ENCODE results near the gene MRPL34. TPM values are rescaled to one million over a fixed set of nuclear protein-coding genes. Genes with fewer than 3 reads are reported as not detected.
A peak's percentile ranks its signal among the peaks of the same experiment; 100 is the strongest.

The MRPL34 gene
- total and polyA plus RNA-seq, 9 of the 15 experiments (the other 6 are each of a cell fraction or from before 2014, with no cell fraction given): 11.5 to 256 (median 72.5) TPM

- TF ChIP-seq, protein P1, sequence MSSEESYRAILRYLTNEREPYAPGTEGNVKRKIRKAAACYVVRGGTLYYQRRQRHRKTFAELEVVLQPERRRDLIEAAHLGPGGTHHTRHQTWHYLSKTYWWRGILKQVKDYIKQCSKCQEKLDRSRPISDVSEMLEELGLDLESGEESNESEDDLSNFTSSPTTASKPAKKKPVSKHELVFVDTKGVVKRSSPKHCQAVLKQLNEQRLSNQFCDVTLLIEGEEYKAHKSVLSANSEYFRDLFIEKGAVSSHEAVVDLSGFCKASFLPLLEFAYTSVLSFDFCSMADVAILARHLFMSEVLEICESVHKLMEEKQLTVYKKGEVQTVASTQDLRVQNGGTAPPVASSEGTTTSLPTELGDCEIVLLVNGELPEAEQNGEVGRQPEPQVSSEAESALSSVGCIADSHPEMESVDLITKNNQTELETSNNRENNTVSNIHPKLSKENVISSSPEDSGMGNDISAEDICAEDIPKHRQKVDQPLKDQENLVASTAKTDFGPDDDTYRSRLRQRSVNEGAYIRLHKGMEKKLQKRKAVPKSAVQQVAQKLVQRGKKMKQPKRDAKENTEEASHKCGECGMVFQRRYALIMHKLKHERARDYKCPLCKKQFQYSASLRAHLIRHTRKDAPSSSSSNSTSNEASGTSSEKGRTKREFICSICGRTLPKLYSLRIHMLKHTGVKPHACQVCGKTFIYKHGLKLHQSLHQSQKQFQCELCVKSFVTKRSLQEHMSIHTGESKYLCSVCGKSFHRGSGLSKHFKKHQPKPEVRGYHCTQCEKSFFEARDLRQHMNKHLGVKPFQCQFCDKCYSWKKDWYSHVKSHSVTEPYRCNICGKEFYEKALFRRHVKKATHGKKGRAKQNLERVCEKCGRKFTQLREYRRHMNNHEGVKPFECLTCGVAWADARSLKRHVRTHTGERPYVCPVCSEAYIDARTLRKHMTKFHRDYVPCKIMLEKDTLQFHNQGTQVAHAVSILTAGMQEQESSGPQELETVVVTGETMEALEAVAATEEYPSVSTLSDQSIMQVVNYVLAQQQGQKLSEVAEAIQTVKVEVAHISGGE (CRISPR knock-in tag; IDR thresholded peaks at IDR 0.05): no peak
- no peak for TF ChIP-seq CHD4 (IDR thresholded peaks at IDR 0.05; ENCODE audit: insufficient read depth, insufficient replicate concordance, low read depth, low read length, poor library complexity, severe bottlenecking)
- 0 out of 2 replicates have a peak, but pooled peaks have one; percentile 27 for TF ChIP-seq ZBTB40 (IDR thresholded peaks at IDR 0.05)
- no peak for TF ChIP-seq ZBTB40 (CRISPR knock-in tag; IDR thresholded peaks at IDR 0.05)
- TF ChIP-seq PCBP1 (IDR thresholded peaks at IDR 0.05; ENCODE audit: low read depth, low read length, poor library complexity, severe bottlenecking): no peak
- no peak for TF ChIP-seq USF1 (CRISPR knock-in tag; IDR thresholded peaks at IDR 0.05)
- TF ChIP-seq, protein P2, sequence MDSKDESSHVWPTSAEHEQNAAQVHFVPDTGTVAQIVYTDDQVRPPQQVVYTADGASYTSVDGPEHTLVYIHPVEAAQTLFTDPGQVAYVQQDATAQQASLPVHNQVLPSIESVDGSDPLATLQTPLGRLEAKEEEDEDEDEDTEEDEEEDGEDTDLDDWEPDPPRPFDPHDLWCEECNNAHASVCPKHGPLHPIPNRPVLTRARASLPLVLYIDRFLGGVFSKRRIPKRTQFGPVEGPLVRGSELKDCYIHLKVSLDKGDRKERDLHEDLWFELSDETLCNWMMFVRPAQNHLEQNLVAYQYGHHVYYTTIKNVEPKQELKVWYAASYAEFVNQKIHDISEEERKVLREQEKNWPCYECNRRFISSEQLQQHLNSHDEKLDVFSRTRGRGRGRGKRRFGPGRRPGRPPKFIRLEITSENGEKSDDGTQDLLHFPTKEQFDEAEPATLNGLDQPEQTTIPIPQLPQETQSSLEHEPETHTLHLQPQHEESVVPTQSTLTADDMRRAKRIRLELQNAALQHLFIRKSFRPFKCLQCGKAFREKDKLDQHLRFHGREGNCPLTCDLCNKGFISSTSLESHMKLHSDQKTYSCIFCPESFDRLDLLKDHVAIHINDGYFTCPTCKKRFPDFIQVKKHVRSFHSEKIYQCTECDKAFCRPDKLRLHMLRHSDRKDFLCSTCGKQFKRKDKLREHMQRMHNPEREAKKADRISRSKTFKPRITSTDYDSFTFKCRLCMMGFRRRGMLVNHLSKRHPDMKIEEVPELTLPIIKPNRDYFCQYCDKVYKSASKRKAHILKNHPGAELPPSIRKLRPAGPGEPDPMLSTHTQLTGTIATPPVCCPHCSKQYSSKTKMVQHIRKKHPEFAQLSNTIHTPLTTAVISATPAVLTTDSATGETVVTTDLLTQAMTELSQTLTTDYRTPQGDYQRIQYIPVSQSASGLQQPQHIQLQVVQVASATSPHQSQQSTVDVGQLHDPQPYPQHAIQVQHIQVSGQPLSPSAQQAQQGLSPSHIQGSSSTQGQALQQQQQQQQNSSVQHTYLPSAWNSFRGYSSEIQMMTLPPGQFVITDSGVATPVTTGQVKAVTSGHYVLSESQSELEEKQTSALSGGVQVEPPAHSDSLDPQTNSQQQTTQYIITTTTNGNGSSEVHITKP (IDR thresholded peaks at IDR 0.05; ENCODE audit: partially characterized antibody): peak; percentile 46
- no peak for TF ChIP-seq ASH1L (IDR thresholded peaks at IDR 0.05; ENCODE audit: borderline replicate concordance, low read depth, partially characterized antibody)
Observed at GRCh38 chr19:17282488-17283125, 23.1 kb upstream of the MRPL34 start (continued).

Measured in K562 (cell line).